ENCODE data around the gene OCLN. TPM values are rescaled to one million over a fixed set of nuclear protein-coding genes. Genes with fewer than 3 reads are reported as not detected.
"Not testable (repeated sequence)": the region's sequence is repeated elsewhere in the genome, so short reads cannot be mapped to it uniquely, and the experiment has no call there.

OCLN gene
- total RNA-seq, 1 donor from 2014 or later: 4.4 TPM

DNA sequence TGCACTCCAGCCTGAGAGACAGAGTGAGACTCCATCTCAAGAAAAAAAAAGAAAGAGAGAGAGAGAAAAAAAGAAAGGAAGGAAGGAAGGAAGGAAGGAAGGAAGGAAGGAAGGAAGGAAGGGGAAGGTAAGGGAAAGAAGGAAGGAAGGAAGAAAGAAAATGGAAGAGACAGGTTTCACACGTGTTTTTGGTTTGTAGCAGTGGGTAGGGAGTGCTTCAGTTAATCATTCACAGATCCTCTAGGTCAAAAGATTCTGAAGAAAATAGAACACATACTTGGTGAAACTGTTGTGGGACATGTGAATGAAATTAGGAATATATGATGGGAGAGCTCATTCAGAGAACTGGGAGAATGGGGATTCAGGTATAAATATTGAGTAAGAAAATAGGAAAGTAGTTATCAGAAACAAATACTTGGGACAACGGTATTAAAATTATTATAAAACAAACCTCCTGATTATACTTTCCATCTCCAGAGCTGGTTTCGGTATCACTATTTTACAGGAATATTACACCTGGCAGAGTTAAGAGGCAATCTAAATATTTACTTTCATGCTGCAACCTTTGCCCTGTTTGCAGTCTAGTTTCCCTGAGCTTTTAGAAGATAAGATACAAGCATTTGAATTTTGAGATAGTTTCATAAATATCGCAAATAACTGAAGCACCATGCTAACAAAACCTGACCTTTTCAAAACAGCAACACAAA, 40.5 kb upstream of the OCLN start:
- TF ChIP-seq, protein P1, sequence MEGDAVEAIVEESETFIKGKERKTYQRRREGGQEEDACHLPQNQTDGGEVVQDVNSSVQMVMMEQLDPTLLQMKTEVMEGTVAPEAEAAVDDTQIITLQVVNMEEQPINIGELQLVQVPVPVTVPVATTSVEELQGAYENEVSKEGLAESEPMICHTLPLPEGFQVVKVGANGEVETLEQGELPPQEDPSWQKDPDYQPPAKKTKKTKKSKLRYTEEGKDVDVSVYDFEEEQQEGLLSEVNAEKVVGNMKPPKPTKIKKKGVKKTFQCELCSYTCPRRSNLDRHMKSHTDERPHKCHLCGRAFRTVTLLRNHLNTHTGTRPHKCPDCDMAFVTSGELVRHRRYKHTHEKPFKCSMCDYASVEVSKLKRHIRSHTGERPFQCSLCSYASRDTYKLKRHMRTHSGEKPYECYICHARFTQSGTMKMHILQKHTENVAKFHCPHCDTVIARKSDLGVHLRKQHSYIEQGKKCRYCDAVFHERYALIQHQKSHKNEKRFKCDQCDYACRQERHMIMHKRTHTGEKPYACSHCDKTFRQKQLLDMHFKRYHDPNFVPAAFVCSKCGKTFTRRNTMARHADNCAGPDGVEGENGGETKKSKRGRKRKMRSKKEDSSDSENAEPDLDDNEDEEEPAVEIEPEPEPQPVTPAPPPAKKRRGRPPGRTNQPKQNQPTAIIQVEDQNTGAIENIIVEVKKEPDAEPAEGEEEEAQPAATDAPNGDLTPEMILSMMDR (IDR thresholded peaks at IDR 0.05): no peak
- Mint-ChIP-seq H3K4me3 (ENCODE audit: unreplicated experiment) (no peak overlapping the region), H3K27ac (ENCODE audit: unreplicated experiment) (no peak overlapping the region), H3K9me3 (ENCODE audit: unreplicated experiment) (no peaks in the 10 kb centered on the region), H3K4me1 (ENCODE audit: unreplicated experiment) (peaks cover 5% of the 10 kb centered on the region), H3K36me3 (ENCODE audit: unreplicated experiment) (no peaks in the 10 kb centered on the region), H3K27me3 (ENCODE audit: unreplicated experiment) (no peaks in the 10 kb centered on the region)
- no peak for DNase-seq (ENCODE audit: extremely low spot score, unreplicated experiment)

DNA sequence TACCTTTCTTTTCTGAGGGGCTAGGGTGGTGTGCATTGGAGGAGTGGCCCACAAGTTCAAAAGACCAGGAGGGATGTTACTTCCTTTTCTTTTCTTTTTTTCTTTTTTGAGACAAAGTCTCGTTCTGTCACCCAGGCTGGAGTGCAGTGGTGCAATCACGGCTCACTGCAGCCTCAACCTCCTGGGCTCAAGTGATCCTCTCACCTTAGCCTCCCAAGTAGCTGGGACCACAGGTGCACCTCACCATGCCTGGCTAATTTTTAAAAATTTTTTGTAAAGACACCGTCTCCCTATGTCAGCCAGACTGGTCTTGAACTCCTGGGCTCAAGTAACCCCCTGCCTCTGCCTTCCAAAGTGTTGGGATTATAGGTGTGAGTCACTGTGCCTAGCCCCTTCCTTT, 39.1 kb upstream of the OCLN start:
- DNase-seq (ENCODE audit: extremely low spot score, unreplicated experiment); H3K27me3 Mint-ChIP-seq (ENCODE audit: unreplicated experiment); H3K9me3 Mint-ChIP-seq (ENCODE audit: unreplicated experiment); H3K27ac Mint-ChIP-seq (ENCODE audit: unreplicated experiment); H3K36me3 Mint-ChIP-seq (ENCODE audit: unreplicated experiment); H3K4me3 Mint-ChIP-seq (ENCODE audit: unreplicated experiment); H3K4me1 Mint-ChIP-seq (ENCODE audit: unreplicated experiment): not testable (repeated sequence)

DNA sequence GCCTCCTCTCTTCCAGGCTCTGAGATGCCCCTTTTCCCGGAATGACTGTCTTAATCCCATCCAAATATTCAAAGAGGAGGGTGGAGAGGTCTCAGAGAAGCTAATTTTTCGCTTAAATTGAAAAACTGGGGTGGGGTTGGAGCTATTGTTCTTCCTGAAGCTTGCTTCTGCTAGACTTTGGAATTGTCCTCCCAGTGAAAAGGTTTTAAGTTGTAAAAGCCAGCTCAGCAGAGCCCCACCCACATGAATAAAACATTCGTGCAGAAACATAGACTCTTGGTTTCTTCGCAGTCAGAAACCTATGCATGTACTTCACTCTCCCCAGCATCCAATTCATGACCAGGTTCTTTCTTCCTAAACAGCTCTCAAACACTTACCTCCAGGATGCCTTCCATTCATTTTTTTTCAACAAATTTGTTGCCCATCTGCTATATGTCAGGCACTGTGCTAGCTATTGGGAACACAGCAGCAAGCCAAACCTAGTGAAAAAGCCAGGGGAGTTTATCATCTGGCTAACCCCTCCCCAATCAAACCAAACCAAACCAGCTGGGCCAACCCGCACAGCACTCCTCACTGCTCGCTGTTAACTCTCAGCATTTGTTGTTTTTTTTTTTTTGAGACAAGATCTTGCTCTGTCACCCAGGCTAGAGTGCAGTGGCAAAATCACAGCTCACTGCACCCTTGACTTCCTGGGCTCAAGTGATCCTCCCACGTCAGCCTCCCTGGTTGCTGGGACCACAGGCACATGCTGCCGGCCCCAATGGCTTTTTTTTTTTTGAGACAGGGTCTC, 37.9 kb upstream of the OCLN start:
- H3K4me3 Mint-ChIP-seq (ENCODE audit: unreplicated experiment): peak overlapping the region; percentile 51
- no peak overlapping the region for H3K27ac Mint-ChIP-seq (ENCODE audit: unreplicated experiment)
- H3K9me3 Mint-ChIP-seq (ENCODE audit: unreplicated experiment): peaks cover 4% of the 10 kb centered on the region
- TF ChIP-seq, protein P1 (IDR thresholded peaks at IDR 0.05): no peak
- H3K4me1 Mint-ChIP-seq (ENCODE audit: unreplicated experiment): peaks cover 5% of the 10 kb centered on the region
- H3K36me3 Mint-ChIP-seq (ENCODE audit: unreplicated experiment): peaks cover 4% of the 10 kb centered on the region
- peaks cover 4% of the 10 kb centered on the region for H3K27me3 Mint-ChIP-seq (ENCODE audit: unreplicated experiment)
- no peak for DNase-seq (ENCODE audit: extremely low spot score, unreplicated experiment)

DNA sequence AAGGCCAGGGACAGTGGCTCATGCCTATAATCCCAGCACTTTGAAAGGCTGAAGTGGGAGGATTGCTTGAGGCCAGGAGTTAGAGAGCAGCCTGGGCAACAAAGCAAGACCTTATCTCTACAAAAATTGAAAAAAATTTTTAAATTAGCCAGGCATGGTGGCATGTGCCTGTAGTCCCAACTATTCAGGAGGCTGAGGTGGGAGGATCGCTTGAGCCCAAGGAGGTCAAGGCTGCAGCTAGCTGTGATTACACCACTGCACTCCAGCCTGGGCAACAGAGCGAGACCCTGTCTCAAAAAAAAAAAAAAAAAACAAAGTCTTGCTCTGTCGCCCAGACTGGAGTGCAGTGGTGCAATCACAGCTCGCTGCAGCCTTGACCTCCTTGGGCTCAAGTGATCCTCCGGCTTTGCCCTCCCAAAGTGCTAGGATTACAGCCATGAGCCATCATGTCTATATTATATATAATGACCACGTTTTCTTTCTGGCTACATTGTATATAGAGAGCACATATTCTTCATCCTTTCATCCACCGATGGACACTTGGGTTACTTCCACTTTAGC, 37.1 kb upstream of the OCLN start:
- DNase-seq (ENCODE audit: extremely low spot score, unreplicated experiment); H3K9me3 Mint-ChIP-seq (ENCODE audit: unreplicated experiment); H3K4me3 Mint-ChIP-seq (ENCODE audit: unreplicated experiment); H3K27me3 Mint-ChIP-seq (ENCODE audit: unreplicated experiment); H3K27ac Mint-ChIP-seq (ENCODE audit: unreplicated experiment); H3K36me3 Mint-ChIP-seq (ENCODE audit: unreplicated experiment); H3K4me1 Mint-ChIP-seq (ENCODE audit: unreplicated experiment): not testable (repeated sequence)

DNA sequence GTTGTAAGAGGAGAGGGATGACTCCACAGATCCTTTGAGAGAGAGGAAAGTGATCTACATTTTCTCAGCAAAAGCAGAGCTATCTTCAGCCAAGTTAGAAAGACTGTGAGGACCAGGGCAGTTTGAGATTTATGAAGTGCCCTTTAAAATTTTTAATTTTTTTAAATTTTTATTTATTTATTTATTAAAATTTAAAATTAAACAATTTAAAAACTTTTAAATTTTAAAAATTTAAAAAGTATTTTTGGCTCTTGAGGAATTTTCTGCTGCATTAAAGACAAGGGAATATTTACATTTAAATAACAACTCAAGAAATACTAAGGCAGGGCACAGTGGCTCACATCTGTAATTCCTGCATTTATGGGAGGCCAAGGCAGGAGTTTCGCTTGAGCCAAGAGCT, 30.4 kb upstream of the OCLN start:
- H3K4me3 Mint-ChIP-seq (ENCODE audit: unreplicated experiment): no peak overlapping the region
- no peak for DNase-seq (ENCODE audit: extremely low spot score, unreplicated experiment)
- H3K27ac Mint-ChIP-seq (ENCODE audit: unreplicated experiment): no peak overlapping the region
- peaks cover 4% of the 10 kb centered on the region for H3K36me3 Mint-ChIP-seq (ENCODE audit: unreplicated experiment)
- peaks cover 4% of the 10 kb centered on the region for H3K27me3 Mint-ChIP-seq (ENCODE audit: unreplicated experiment)
- no peaks in the 10 kb centered on the region for H3K4me1 Mint-ChIP-seq (ENCODE audit: unreplicated experiment)
- peaks cover 4% of the 10 kb centered on the region for H3K9me3 Mint-ChIP-seq (ENCODE audit: unreplicated experiment)
- TF ChIP-seq, protein P1 (IDR thresholded peaks at IDR 0.05): no peak

DNA sequence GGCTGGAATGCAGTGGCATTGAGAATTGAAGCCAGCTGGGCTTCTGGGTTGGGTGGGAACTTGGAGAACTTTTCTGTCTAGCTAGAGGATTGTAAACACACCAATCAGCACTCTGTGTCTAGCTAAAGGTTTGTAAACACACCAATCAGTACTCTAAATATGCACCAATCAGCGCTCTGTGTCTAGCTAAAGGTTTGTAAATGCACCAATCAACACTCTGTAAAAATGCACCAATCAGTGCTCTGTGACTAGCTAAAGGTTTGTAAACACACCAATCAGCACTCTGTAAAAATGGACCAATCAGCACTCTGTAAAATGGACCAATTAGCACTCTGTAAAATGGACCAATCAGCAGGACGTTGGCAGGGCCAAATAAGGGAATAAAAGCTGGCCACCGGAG, 26.2 kb upstream of the OCLN start:
- not testable (repeated sequence) for H3K36me3 Mint-ChIP-seq (ENCODE audit: unreplicated experiment)

More for the DNA sequence above, 26.2 kb upstream of the OCLN start:
- not testable (repeated sequence) for H3K27ac Mint-ChIP-seq (ENCODE audit: unreplicated experiment); H3K9me3 Mint-ChIP-seq (ENCODE audit: unreplicated experiment); DNase-seq (ENCODE audit: extremely low spot score, unreplicated experiment); H3K4me3 Mint-ChIP-seq (ENCODE audit: unreplicated experiment); H3K4me1 Mint-ChIP-seq (ENCODE audit: unreplicated experiment); H3K27me3 Mint-ChIP-seq (ENCODE audit: unreplicated experiment)

Measured in osteocyte (in vitro differentiated cells).